ENCODE results near the gene GAK.

The GAK gene

GRCh38 chr4:955931-956381 is 23.8 kb upstream of the GAK start:
- DNase-seq (ENCODE audit: low read depth), result no peak
- H3K4me3 ChIP-seq (ENCODE audit: low read depth, low read length), result no peak overlapping the region
- TF ChIP-seq CTCF (IDR thresholded peaks at IDR 0.05; ENCODE audit: control insufficient read depth, extremely low read depth, insufficient read depth), result no peak

GRCh38 chr4:955161-955921 is 23.2 kb upstream of the GAK start:
- no peak for DNase-seq (ENCODE audit: low read depth)
- no peak overlapping the region for H3K4me3 ChIP-seq (ENCODE audit: low read depth, low read length)
- no peak for TF ChIP-seq CTCF (IDR thresholded peaks at IDR 0.05; ENCODE audit: control insufficient read depth, extremely low read depth, insufficient read depth)

GRCh38 chr4:954211-955020 is 22.3 kb upstream of the GAK start:
- no peak for DNase-seq (ENCODE audit: low read depth)
- TF ChIP-seq CTCF (IDR thresholded peaks at IDR 0.05; ENCODE audit: control insufficient read depth, extremely low read depth, insufficient read depth), result no peak
- no peak overlapping the region for H3K4me3 ChIP-seq (ENCODE audit: low read depth, low read length)

- no peak for TF ChIP-seq CTCF (IDR thresholded peaks at IDR 0.05; ENCODE audit: control insufficient read depth, extremely low read depth, insufficient read depth)
- no peak overlapping the region for H3K4me3 ChIP-seq (ENCODE audit: low read depth, low read length)
- no peak for DNase-seq (ENCODE audit: low read depth)
Measured at GRCh38 chr4:953574-953915, 21.4 kb upstream of the GAK start.

- H3K4me3 ChIP-seq (ENCODE audit: low read depth, low read length), result no peak overlapping the region
- TF ChIP-seq CTCF (IDR thresholded peaks at IDR 0.05; ENCODE audit: control insufficient read depth, extremely low read depth, insufficient read depth), result no peak
- no peak for DNase-seq (ENCODE audit: low read depth)
Measured at GRCh38 chr4:952881-953573, 20.9 kb upstream of the GAK start.

GRCh38 chr4:951594-952468 is 19.7 kb upstream of the GAK start:
- no peak for DNase-seq (ENCODE audit: low read depth)
- H3K4me3 ChIP-seq (ENCODE audit: low read depth, low read length), result no peak overlapping the region
- no peak for TF ChIP-seq CTCF (IDR thresholded peaks at IDR 0.05; ENCODE audit: control insufficient read depth, extremely low read depth, insufficient read depth)

All from LNCaP clone FGC (cell line).